Stimulated activated CD4-positive, alpha-beta T cell treated with anti-CD3 and anti-CD28 coated beads, Interleukin-2, amount 100 ng/mL, for 4 hours (primary cell): ENCODE measurements around the gene HLX.

Experiments
- DNase-seq: peaks from one replicate; pipeline ENCODE4 v3.0.0-alpha.2; 2020; ENCODE audit warnings: low read depth

Gene HLX

DNA sequence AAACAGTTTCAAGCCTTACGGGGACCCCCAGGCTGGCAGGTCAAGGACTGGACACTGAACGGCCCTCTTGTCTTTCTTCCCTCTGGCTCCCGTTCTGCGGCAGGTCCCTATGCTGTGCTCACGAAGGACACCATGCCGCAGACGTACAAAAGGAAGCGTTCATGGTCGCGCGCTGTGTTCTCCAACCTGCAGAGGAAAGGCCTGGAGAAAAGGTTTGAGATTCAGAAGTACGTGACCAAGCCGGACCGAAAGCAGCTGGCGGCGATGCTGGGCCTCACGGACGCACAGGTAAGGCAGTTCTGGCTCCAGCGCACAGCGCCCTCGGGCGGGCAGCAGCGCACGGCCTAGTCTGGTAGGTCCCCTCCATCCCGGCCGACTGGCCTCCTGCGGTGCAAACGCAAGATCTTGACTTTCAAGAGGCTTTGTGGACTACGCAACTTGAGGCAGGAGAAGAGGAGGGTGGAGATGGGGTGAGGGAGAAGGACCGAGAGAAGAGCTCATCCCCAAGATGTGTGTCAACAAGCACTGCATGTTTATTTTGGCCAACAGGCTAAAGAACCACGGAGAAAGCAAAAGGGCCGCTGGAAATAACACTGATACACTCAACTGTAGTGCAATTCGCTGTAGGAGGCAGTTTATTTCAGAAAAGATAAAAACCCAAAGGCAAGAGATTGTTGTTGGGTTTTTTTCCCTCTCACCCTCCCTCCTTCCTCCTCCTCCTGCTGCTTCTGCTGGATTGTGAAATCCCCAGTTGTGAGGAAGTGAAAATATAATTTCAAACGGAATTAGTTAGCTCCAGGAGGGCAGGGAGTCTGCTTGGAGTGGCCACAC is 3.0 kb downstream of the HLX start:
- DNase-seq, result no peak

DNA sequence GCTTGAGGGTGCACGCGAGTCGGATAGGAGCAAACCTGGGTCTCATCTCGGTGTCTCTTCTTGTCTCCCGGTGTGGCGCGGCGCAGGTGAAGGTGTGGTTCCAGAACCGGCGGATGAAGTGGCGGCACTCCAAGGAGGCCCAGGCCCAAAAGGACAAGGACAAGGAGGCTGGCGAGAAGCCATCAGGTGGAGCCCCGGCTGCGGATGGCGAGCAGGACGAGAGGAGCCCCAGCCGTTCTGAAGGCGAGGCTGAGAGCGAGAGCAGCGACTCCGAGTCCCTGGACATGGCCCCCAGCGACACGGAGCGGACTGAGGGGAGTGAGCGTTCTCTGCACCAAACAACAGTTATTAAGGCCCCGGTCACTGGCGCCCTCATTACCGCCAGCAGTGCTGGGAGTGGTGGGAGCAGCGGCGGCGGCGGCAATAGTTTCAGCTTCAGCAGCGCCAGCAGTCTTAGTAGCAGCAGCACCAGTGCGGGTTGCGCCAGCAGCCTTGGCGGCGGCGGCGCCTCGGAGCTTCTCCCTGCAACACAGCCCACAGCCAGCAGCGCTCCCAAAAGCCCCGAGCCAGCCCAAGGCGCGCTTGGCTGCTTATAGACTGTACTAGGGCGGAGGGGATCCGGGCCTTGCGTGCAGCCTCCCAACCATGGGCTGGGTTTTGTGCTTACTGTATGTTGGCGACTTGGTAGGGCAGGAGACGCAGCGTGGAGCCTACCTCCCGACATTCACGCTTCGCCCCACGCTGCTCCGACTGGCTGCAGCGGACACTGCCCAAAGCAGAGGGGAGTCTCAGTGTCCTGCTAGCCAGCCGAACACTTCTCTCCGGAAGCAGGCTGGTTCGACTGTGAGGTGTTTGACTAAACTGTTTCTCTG is 5.1 kb downstream of the HLX start:
- DNase-seq, result no peak

GRCh38 chr1:220884981-220885918 is 6.0 kb downstream of the HLX start:
- no peak for DNase-seq

DNA sequence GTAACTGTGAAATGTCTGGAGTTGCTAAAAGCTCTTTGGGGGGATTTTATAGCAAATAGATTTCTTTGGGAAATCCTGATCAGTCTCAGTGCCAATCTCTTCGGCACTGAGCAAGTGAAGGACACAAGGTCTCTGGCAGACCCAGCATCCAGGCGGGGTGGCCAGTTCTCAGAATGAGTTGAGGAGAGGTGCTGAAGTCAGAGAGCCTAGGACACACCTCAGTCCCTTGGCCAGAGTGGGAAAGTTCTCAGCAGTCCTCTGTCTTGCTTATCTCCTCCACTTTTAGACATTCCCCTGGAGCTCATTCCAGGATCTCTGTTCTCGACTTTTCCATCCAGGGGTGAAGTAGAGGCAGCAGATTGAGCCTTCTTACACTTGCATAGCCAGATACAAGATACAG is 6.7 kb downstream of the HLX start:
- DNase-seq, result no peak

- DNase-seq, result no peak
Measured at GRCh38 chr1:220886470-220887201, 7.4 kb downstream of the HLX start.

DNA sequence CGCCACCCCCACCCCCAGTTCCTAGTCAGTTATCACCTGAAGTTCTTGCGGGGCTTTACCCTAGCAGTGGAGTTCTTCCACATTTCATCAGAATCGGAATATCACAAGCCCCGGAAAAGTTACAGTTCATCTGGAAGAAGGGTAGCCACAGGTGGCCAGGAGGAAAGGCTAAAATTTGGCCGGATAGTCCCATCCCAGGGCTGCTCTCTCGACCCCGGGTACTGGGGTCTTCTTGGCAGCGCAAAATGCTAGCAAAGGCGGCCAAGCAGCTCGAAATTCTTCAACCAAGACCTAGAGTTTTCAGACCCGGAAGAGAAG is 7.9 kb downstream of the HLX start:
- no peak for DNase-seq

GRCh38 chr1:220887520-220888416 is 8.5 kb downstream of the HLX start:
- DNase-seq, result no peak

- no peak for DNase-seq
Measured at GRCh38 chr1:220888417-220888986, 9.3 kb downstream of the HLX start.

GRCh38 chr1:220889333-220889732 is 10.1 kb downstream of the HLX start:
- no peak for DNase-seq

DNA sequence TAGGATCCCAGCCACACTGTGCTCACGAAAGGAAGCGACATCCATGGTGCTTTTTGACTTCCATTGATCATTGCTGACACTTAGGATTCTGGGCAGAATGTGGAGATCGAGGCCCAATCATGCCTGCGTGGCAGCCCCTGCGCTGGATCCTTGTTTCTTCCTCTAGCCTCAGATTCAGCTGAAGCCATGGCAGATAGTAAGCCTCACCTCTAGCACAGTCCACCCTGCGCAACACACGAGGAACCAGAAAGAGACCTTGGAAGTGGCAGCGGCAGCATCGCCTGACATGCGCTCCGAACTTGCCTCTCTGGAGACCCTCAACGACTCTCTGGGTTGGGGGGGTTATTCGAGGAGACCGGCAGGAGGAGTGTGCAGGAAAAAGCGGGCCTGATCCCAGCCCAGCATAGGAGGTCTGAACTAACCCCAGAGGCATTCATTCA is 10.6 kb downstream of the HLX start:
- no peak for DNase-seq

- no peak for DNase-seq
Measured at GRCh38 chr1:220890602-220891001, 11.4 kb downstream of the HLX start.

DNA sequence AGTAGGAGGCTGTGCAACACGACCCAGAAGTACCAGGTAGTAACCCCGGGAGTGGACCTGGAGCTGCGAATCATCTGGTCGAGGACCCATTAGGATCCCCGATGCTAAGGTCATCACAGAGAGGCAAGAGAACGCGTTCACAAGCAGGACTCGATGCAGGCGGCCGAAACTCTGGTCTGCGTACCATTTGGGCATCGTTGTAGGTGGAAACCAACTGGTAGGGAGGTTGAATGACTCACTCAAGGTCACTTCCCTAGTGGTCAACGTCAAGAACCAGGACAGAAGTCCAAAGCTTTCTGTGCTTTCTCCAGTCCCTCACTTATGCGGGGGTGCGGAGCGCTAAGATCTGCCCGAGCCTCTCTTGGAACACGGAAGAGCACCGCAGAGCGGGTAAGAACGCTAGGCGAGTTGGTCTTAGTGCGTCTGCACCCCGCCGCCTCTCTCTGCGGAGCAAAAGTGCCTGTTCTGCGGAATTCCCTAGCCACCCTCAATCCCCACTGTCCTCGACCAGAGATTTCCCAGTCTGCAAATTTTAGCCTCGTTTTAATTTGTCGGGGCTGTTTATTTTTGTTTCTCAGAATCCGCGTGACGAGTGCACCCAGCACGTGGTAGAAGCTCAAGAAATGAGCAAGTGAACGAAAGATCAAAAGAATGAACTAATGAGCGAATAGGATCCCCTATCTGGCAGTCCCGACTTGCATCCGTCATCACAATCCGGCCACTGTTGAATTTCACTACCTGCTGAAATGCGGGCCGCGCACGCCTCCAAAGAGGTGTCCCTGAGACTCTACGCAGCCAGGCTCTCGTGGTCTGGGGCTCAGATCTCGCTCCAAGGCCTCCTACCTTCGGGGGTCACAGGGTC is 12.2 kb downstream of the HLX start:
- DNase-seq, result no peak

- DNase-seq, result no peak
Measured at GRCh38 chr1:220892086-220892376, 12.8 kb downstream of the HLX start.

DNA sequence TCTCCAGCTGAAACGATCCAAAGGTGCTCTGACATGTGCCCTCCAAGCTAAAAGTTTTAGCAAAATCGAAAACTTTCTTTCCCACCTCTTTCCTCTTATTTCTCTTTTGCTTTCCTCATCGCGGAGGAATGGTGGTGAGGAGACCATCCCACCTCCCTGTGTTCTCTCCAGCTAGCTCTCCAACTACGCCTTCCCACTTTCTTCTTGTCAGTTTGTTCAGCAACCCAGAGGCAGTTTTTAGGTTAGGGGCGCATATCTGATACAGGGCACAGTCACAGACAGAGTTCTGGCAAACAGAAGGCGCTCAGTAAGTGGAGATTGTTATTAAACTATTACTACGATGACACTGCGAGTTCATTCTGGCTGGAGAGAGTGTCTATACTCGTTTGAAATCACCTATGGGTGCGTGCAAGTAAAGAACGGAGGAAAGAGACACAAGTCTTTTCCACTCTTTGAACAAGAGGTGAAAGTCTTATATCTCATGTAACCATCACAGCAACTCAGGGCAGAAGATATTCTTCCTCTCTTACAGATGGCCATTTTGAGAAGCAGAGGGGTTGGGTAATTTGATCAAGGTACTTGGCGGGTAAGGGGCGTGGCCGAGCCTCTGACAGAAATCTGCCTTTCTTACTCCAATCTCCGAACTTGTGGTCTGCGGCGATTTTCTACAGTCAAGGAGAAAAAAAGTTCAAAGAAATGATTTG is 13.9 kb downstream of the HLX start:
- no peak for DNase-seq

- no peak for DNase-seq
Measured at GRCh38 chr1:220893701-220894024, 14.4 kb downstream of the HLX start.

DNA sequence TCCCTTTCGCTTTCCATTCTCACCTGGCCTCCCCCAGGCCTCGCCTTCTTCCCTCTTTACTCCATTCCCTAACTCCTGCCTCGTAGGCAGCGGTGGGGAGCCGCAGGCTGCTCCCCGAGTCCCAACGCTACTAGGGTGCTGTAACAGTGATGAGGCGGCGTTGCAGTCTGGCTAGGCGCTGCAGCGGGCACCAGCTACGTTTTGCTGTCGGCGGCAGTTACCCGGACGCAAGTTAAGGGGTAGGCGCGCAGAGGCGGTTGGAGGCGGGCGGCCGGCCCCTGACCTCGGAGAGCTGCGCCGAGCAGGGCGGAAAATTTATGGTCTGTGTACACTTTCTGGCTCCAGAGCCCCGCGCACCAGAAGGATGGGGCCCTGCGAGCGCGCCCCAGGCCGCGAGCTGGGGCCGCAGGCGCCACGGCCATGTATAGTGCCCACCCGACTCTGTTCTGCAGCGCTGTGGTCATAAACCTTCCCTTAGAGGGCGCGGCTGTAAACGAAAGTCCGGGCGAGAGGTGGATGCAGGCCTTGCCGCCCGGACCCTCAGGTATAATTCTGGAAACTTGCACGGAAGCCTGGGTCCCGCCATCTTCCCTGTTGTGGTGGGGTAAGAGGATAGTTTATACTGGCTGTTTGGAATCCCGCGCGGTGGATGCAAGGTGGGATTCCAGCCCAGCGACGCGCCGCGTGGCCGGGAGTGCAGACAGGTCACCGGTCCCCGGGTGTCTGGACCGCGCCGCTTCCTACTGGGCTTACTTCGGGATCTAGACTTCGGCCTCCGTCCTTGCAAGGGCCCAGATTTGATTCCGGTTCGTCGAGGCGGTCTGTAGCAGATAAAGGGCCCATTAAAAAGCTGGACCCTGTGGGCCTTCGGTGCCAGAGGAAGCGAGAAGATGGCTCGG is 15.0 kb downstream of the HLX start:
- no peak for DNase-seq

GRCh38 chr1:220894924-220895256 is 15.6 kb downstream of the HLX start:
- no peak for DNase-seq

DNA sequence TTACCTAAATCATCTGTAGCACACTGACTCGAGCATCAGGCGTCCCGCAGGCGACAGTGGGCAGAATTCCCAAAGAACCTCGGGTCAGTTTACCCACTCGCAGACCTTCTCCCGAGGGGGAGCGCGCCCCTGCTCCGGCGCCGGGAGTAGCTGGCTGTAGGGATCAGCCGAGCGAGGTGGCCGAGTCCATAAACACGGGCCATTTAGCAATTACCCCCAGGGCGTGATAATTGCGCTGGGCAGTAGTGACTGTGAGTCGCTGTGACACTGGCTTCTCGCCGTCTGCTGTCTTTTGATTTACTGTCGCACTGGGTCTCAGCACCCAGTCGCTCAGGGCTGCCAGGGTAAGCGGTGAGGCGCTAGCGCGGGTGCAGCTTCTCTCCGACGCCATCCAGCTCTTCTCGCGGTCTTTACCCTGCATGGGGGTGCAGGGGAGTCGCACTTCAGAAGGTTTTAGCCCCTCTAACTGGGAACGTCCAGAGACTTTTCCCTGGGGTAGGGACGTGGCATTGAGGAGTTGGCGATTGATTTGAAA is 16.2 kb downstream of the HLX start:
- DNase-seq, result no peak
